ENCODE measurements around the gene VWDE. TPM values are rescaled to one million over a fixed set of nuclear protein-coding genes. Genes with fewer than 3 reads are reported as not detected.

VWDE gene
- total and polyA plus RNA-seq, 4 donors = 0.15 to 1.7 (median 1.0) TPM

GRCh38 chr7:12303495-12303894 lies 100.2 kb downstream of the VWDE start:
- no peak overlapping the region for H3K27ac ChIP-seq (ENCODE audit: low read depth in 1 of 2, low read length in 1 of 2)
- no peaks in the 10 kb centered on the region for H3K9me3 ChIP-seq (ENCODE audit: control insufficient read depth in 4 of 4, insufficient read depth in 3 of 4, low read length in 3 of 4)
- no peak overlapping the region for H3K9ac ChIP-seq (ENCODE audit: insufficient read depth in 1 of 2, low read length in 2 of 2)
- H3K36me3 ChIP-seq (ENCODE audit: control insufficient read depth in 4 of 4, insufficient read depth in 4 of 4, low read length in 4 of 4) = no peaks in the 10 kb centered on the region
- 68 to 78% methylated on average over 4 of the region's 4 CpGs for WGBS, 2 donors
- no peak for TF ChIP-seq CTCF (IDR thresholded peaks at IDR 0.05; ENCODE audit: control extremely low read depth, extremely low read depth)
- ATAC-seq (ENCODE audit: insufficient read depth, low FRiP score) (no peak), DNase-seq (peak in 1 of 3 donors; percentile 18)
- H3K27me3 ChIP-seq (ENCODE audit: control insufficient read depth in 3 of 3, insufficient read depth in 3 of 3, low read length in 2 of 3) = no peaks in the 10 kb centered on the region
- no peak overlapping the region for H3K4me3 ChIP-seq
- H3K4me1 ChIP-seq (ENCODE audit: control insufficient read depth in 5 of 5, insufficient read depth in 5 of 5, low read length in 5 of 5) = no peaks in the 10 kb centered on the region

GRCh38 chr7:12303062-12303461 lies 100.6 kb downstream of the VWDE start:
- no peaks in the 10 kb centered on the region for H3K36me3 ChIP-seq (ENCODE audit: control insufficient read depth in 4 of 4, insufficient read depth in 4 of 4, low read length in 4 of 4)
- WGBS, 2 donors = 76 to 78% methylated on average over 2 of the region's 2 CpGs
- no peak overlapping the region for H3K9ac ChIP-seq (ENCODE audit: insufficient read depth in 1 of 2, low read length in 2 of 2)
- no peak for TF ChIP-seq CTCF (IDR thresholded peaks at IDR 0.05; ENCODE audit: control extremely low read depth, extremely low read depth)
- H3K9me3 ChIP-seq (ENCODE audit: control insufficient read depth in 4 of 4, insufficient read depth in 3 of 4, low read length in 3 of 4) = no peaks in the 10 kb centered on the region
- H3K27ac ChIP-seq (ENCODE audit: low read depth in 1 of 2, low read length in 1 of 2) = no peak overlapping the region
- H3K27me3 ChIP-seq (ENCODE audit: control insufficient read depth in 3 of 3, insufficient read depth in 3 of 3, low read length in 2 of 3) = no peaks in the 10 kb centered on the region
- H3K4me3 ChIP-seq = no peak overlapping the region
- H3K4me1 ChIP-seq (ENCODE audit: control insufficient read depth in 5 of 5, insufficient read depth in 5 of 5, low read length in 5 of 5) = no peaks in the 10 kb centered on the region
- no peak for DNase-seq
- no peak for ATAC-seq (ENCODE audit: insufficient read depth, low FRiP score)

GRCh38 chr7:12300415-12300814 lies 103.2 kb downstream of the VWDE start:
- H3K4me3 ChIP-seq = no peak overlapping the region
- H3K4me1 ChIP-seq (ENCODE audit: control insufficient read depth in 5 of 5, insufficient read depth in 5 of 5, low read length in 5 of 5) = no peaks in the 10 kb centered on the region
- DNase-seq (no peak), ATAC-seq (ENCODE audit: insufficient read depth, low FRiP score) (no peak)
- 70 to 83% methylated on average over 4 of the region's 4 CpGs for WGBS, 2 donors
- no peak for TF ChIP-seq CTCF (IDR thresholded peaks at IDR 0.05; ENCODE audit: control extremely low read depth, extremely low read depth)
- no peaks in the 10 kb centered on the region for H3K9me3 ChIP-seq (ENCODE audit: control insufficient read depth in 4 of 4, insufficient read depth in 3 of 4, low read length in 3 of 4)
- no peak overlapping the region for H3K27ac ChIP-seq (ENCODE audit: low read depth in 1 of 2, low read length in 1 of 2)
- no peaks in the 10 kb centered on the region for H3K27me3 ChIP-seq (ENCODE audit: control insufficient read depth in 3 of 3, insufficient read depth in 3 of 3, low read length in 2 of 3)
- H3K36me3 ChIP-seq (ENCODE audit: control insufficient read depth in 4 of 4, insufficient read depth in 4 of 4, low read length in 4 of 4) = no peaks in the 10 kb centered on the region
- no peak overlapping the region for H3K9ac ChIP-seq (ENCODE audit: insufficient read depth in 1 of 2, low read length in 2 of 2)

GRCh38 chr7:12299367-12299766 lies 104.3 kb downstream of the VWDE start:
- no peaks in the 10 kb centered on the region for H3K27me3 ChIP-seq (ENCODE audit: control insufficient read depth in 3 of 3, insufficient read depth in 3 of 3, low read length in 2 of 3)
- no peak overlapping the region for H3K9ac ChIP-seq (ENCODE audit: insufficient read depth in 1 of 2, low read length in 2 of 2)
- no peak overlapping the region for H3K27ac ChIP-seq (ENCODE audit: low read depth in 1 of 2, low read length in 1 of 2)
- 83 to 91% methylated on average over 3 of the region's 3 CpGs for WGBS, 2 donors
- H3K36me3 ChIP-seq (ENCODE audit: control insufficient read depth in 4 of 4, insufficient read depth in 4 of 4, low read length in 4 of 4) = no peaks in the 10 kb centered on the region
- no peaks in the 10 kb centered on the region for H3K9me3 ChIP-seq (ENCODE audit: control insufficient read depth in 4 of 4, insufficient read depth in 3 of 4, low read length in 3 of 4)
- no peak for ATAC-seq (ENCODE audit: insufficient read depth, low FRiP score)
- no peak overlapping the region for H3K4me3 ChIP-seq
- DNase-seq = no peak
- no peak for TF ChIP-seq CTCF (IDR thresholded peaks at IDR 0.05; ENCODE audit: control extremely low read depth, extremely low read depth)
- no peaks in the 10 kb centered on the region for H3K4me1 ChIP-seq (ENCODE audit: control insufficient read depth in 5 of 5, insufficient read depth in 5 of 5, low read length in 5 of 5)
